Measurements from ENCODE around the gene PDCD1. TPM values are rescaled to one million over a fixed set of nuclear protein-coding genes. Genes with fewer than 3 reads are reported as not detected.

PDCD1 gene
- total RNA-seq, 4 donors from 2014 or later, result 1.2 to 2.5 (median 1.5) TPM

GRCh38 chr2:241873081-241873802 lies 14.5 kb upstream of the PDCD1 start:
- WGBS, 2 donors, result 91% methylated on average over 7 of the region's 54 CpGs; no CpG with 5 or more reads in 1 of the 2 donors
- TF ChIP-seq CTCF (IDR thresholded peaks at IDR 0.05) (no peak), POLR2A (IDR thresholded peaks at IDR 0.05) (no peak)
- Histone ChIP-seq H3K4me1 (peaks cover 0 to 22% (median 3%) of the 10 kb centered on the region in 3 donors), H3K4me3 (no peak overlapping the region), H3K36me3 (no peaks in the 10 kb centered on the region), H3K27me3 (peaks cover 0 to 43% (median 0%) of the 10 kb centered on the region in 4 donors), H3K9me3 (no peaks in the 10 kb centered on the region), H3K27ac (no peak overlapping the region)
- no peak for DNase-seq
- intact Hi-C loops (cut with DNase I), result loop anchor here (10.0 kb wide), 1 partner anchor 138 kb away; the partner anchor contains the start of gene D2HGDH

- intact Hi-C loops (cut with DNase I), result loop anchor here (10.0 kb wide), 1 partner anchor 137 kb away; the partner anchor contains the start of gene D2HGDH
- Histone ChIP-seq H3K36me3 (no peaks in the 10 kb centered on the region), H3K27me3 (peaks cover 0 to 53% (median 0%) of the 10 kb centered on the region in 4 donors), H3K4me1 (peaks cover 0 to 26% (median 3%) of the 10 kb centered on the region in 3 donors), H3K27ac (no peak overlapping the region), H3K4me3 (no peak overlapping the region), H3K9me3 (no peaks in the 10 kb centered on the region)
- TF ChIP-seq POLR2A (IDR thresholded peaks at IDR 0.05), result no peak
- TF ChIP-seq CTCF (IDR thresholded peaks at IDR 0.05), result no peak
- no peak for DNase-seq
- WGBS, 2 donors, result 92% methylated on average over 6 of the region's 15 CpGs; no CpG with 5 or more reads in 1 of the 2 donors
These were observed 13.6 kb upstream of the PDCD1 start for GRCh38 chr2:241872313-241872642.

- no peak for DNase-seq
- 95% methylated on average over 10 of the region's 38 CpGs; no CpG with 5 or more reads in 1 of the 2 donors for WGBS, 2 donors
- TF ChIP-seq CTCF (IDR thresholded peaks at IDR 0.05), result no peak
- TF ChIP-seq POLR2A (IDR thresholded peaks at IDR 0.05), result no peak
- no peaks in the 10 kb centered on the region for H3K9me3 ChIP-seq
- no peaks in the 10 kb centered on the region for H3K36me3 ChIP-seq
- intact Hi-C loops (cut with DNase I), result loop anchor here (10.0 kb wide), 1 partner anchor 137 kb away; the partner anchor contains the start of gene D2HGDH
- no peak overlapping the region for H3K4me3 ChIP-seq
- H3K4me1 ChIP-seq, result peaks cover 0 to 26% (median 3%) of the 10 kb centered on the region in 3 donors
- H3K27me3 ChIP-seq, result peaks cover 0 to 59% (median 0%) of the 10 kb centered on the region in 4 donors
- no peak overlapping the region for H3K27ac ChIP-seq
These were observed 13.0 kb upstream of the PDCD1 start for GRCh38 chr2:241871538-241872312.

- no peaks in the 10 kb centered on the region for H3K9me3 ChIP-seq
- no peaks in the 10 kb centered on the region for H3K36me3 ChIP-seq
- H3K4me3 ChIP-seq, result no peak overlapping the region
- DNase-seq, result no peak
- no peak for TF ChIP-seq CTCF (IDR thresholded peaks at IDR 0.05)
- TF ChIP-seq POLR2A (IDR thresholded peaks at IDR 0.05), result no peak
- 43 to 53% methylated on average over 8 to 13 of the region's 28 CpGs for WGBS, 2 donors
- H3K27me3 ChIP-seq, result peaks cover 0 to 67% (median 0%) of the 10 kb centered on the region in 4 donors
- peaks cover 0 to 26% (median 3%) of the 10 kb centered on the region in 3 donors for H3K4me1 ChIP-seq
- H3K27ac ChIP-seq, result no peak overlapping the region
- intact Hi-C loops (cut with DNase I), result loop anchor here (10.0 kb wide), 1 partner anchor 136 kb away; the partner anchor contains the start of gene D2HGDH
These were observed 12.2 kb upstream of the PDCD1 start for GRCh38 chr2:241870611-241871537.

Measured in esophagus squamous epithelium (tissue), 5 donors.